ENCODE measurements around the gene LCN6.

LCN6 gene

GRCh38 chr9:136723362-136723976 lies 24.9 kb downstream of the LCN6 start:
- Histone ChIP-seq H3K9ac (ENCODE audit: low read length) (no peak overlapping the region), H3K27ac (ENCODE audit: low read depth, low read length) (no peak overlapping the region), H3K4me2 (ENCODE audit: low read depth, low read length, poor library complexity, severe bottlenecking) (no peak overlapping the region), H3F3A (ENCODE audit: insufficient read depth) (peaks cover 31% of the 10 kb centered on the region), H2AFZ (ENCODE audit: low read depth, low read length, severe bottlenecking) (no peak overlapping the region), H3K79me2 (ENCODE audit: insufficient read depth, low read length) (peaks cover 16% of the 10 kb centered on the region), H3K36me3 (ENCODE audit: low read length) (peaks cover 24% of the 10 kb centered on the region), H3K27me3 (ENCODE audit: low read length) (no peaks in the 10 kb centered on the region), H3K4me3 (ENCODE audit: insufficient read depth, low read length, poor library complexity, severe bottlenecking) (no peak overlapping the region), H3K9me2 (replicated peaks; ENCODE audit: insufficient read depth, low read length) (no peaks in the 10 kb centered on the region), H3K9me3 (ENCODE audit: insufficient read depth, low read length) (no peaks in the 10 kb centered on the region), H4K20me1 (ENCODE audit: low read depth, low read length) (peaks cover 18% of the 10 kb centered on the region; the same call in 1 of the 2 replicates)
- TF ChIP-seq CTCF (IDR thresholded peaks at IDR 0.05; ENCODE audit: insufficient read depth, low read length, poor library complexity, severe bottlenecking) (no peak), EZH2phosphoT487 (conservative IDR thresholded peaks at IDR 0.05; ENCODE audit: low read length) (no peak)

- Histone ChIP-seq H3K4me3 (ENCODE audit: insufficient read depth, low read length, poor library complexity, severe bottlenecking) (no peak overlapping the region), H3K27ac (ENCODE audit: low read depth, low read length) (no peak overlapping the region), H3K9ac (ENCODE audit: low read length) (no peak overlapping the region), H3K9me2 (replicated peaks; ENCODE audit: insufficient read depth, low read length) (no peaks in the 10 kb centered on the region), H3F3A (ENCODE audit: insufficient read depth) (peaks cover 31% of the 10 kb centered on the region), H3K27me3 (ENCODE audit: low read length) (no peaks in the 10 kb centered on the region), H3K36me3 (ENCODE audit: low read length) (peaks cover 24% of the 10 kb centered on the region), H3K9me3 (ENCODE audit: insufficient read depth, low read length) (no peaks in the 10 kb centered on the region), H2AFZ (ENCODE audit: low read depth, low read length, severe bottlenecking) (no peak overlapping the region), H3K4me2 (ENCODE audit: low read depth, low read length, poor library complexity, severe bottlenecking) (no peak overlapping the region), H4K20me1 (ENCODE audit: low read depth, low read length) (peaks cover 18% of the 10 kb centered on the region; the same call in 1 of the 2 replicates), H3K79me2 (ENCODE audit: insufficient read depth, low read length) (peaks cover 16% of the 10 kb centered on the region)
- TF ChIP-seq EZH2phosphoT487 (conservative IDR thresholded peaks at IDR 0.05; ENCODE audit: low read length): no peak
- TF ChIP-seq CTCF (IDR thresholded peaks at IDR 0.05; ENCODE audit: insufficient read depth, low read length, poor library complexity, severe bottlenecking): no peak
These were observed 25.4 kb downstream of the LCN6 start for GRCh38 chr9:136722969-136723356.

- Histone ChIP-seq H2AFZ (ENCODE audit: low read depth, low read length, severe bottlenecking) (no peak overlapping the region), H3F3A (ENCODE audit: insufficient read depth) (peaks cover 28% of the 10 kb centered on the region), H3K27me3 (ENCODE audit: low read length) (no peaks in the 10 kb centered on the region), H3K4me2 (ENCODE audit: low read depth, low read length, poor library complexity, severe bottlenecking) (no peak overlapping the region), H3K9me3 (ENCODE audit: insufficient read depth, low read length) (no peaks in the 10 kb centered on the region), H3K9me2 (replicated peaks; ENCODE audit: insufficient read depth, low read length) (no peaks in the 10 kb centered on the region), H4K20me1 (ENCODE audit: low read depth, low read length) (peaks cover 16% of the 10 kb centered on the region; the same call in 1 of the 2 replicates), H3K36me3 (ENCODE audit: low read length) (peaks cover 22% of the 10 kb centered on the region), H3K27ac (ENCODE audit: low read depth, low read length) (no peak overlapping the region), H3K9ac (ENCODE audit: low read length) (no peak overlapping the region), H3K4me3 (ENCODE audit: insufficient read depth, low read length, poor library complexity, severe bottlenecking) (no peak overlapping the region), H3K79me2 (ENCODE audit: insufficient read depth, low read length) (peaks cover 11% of the 10 kb centered on the region)
- TF ChIP-seq CTCF (IDR thresholded peaks at IDR 0.05; ENCODE audit: insufficient read depth, low read length, poor library complexity, severe bottlenecking) (no peak), EZH2phosphoT487 (conservative IDR thresholded peaks at IDR 0.05; ENCODE audit: low read length) (no peak)
These were observed 26.0 kb downstream of the LCN6 start for GRCh38 chr9:136722093-136722968.

Measured in SU-DHL-6 (cell line).